Stimulated activated CD4-positive, alpha-beta T cell treated with anti-CD3 and anti-CD28 coated beads, TNF-alpha, amount 100 ng/mL, for 48 hours (primary cell): Measurements from ENCODE around the gene LYST.
"Not testable (repeated sequence)": the region's sequence is repeated elsewhere in the genome, so short reads cannot be mapped to it uniquely, and the experiment has no call there.

Experiments used
- DNase-seq, 3 donors: peaks; one replicate each; pipeline ENCODE4 v3.0.0-alpha.2; 2020; ENCODE audit warnings: low read depth in 3 of 3

Gene LYST

DNA sequence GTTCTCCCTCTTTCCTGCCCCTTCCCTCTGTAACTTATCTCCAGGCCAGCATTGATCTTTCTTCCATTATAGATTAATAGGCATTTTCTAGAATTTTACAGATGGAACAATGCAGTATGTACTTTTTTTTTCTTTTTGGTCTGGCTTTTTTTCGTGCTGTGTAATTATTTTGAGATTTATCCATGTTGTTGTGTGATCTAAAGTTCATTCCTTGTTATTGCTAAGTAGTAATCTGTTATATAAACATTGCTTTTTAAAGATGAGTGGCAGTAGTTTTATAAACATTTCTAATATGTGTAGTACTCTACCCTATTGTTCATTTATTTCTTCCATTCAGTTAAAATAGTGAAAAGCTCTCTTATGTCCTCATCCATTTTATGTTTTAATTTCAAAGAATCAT, 5.9 kb downstream of the LYST start:
- DNase-seq = no peak

DNA sequence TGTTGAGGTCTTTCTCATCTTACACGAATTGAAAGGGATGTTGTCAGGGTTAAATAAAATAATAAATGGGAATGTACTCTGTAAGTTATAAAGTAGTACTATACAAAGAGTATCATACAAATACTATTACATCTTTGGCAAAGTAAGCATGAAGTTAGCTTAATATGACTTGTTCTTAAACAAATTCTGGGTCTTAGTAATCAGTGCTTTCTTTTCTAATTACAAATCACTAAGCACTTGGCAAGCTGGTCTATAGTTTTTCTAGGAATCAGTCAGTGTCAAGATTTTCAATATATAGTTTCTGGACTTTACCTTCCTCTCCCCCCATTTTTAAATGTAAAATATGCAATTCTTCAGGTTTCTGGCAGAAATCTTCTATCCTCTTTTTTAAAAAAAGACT, 6.9 kb downstream of the LYST start:
- DNase-seq = no peak

DNA sequence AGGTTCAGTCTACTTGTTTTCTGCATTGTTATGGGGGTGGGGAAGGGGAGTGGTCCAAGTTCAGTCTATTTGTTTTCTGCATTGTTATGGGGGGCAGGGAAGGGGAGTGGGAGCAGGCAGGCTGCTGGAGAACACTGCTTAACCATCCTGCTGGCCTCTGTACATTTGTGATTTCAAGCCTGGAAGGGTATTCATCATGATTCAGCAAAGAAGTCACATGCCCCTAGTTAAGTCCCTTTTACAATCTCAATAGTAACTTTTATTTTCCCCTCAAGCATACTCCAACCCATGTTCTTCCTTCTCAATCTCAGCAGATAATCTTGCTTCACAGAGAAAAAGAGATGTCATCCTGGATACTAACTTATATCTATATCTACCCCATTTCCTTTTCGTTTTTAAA, 7.9 kb downstream of the LYST start:
- no peak for DNase-seq

- no peak for DNase-seq
Measured at GRCh38 chr1:235857756-235858155, 8.9 kb downstream of the LYST start.

- no peak for DNase-seq
Measured at GRCh38 chr1:235855811-235856429, 10.8 kb downstream of the LYST start.

GRCh38 chr1:235854347-235854746, 12.4 kb downstream of the LYST start:
- DNase-seq = no peak

- DNase-seq = no peak
Measured at GRCh38 chr1:235853653-235854052, 13.1 kb downstream of the LYST start.

- no peak for DNase-seq
Measured at GRCh38 chr1:235852887-235853286, 13.8 kb downstream of the LYST start.

DNA sequence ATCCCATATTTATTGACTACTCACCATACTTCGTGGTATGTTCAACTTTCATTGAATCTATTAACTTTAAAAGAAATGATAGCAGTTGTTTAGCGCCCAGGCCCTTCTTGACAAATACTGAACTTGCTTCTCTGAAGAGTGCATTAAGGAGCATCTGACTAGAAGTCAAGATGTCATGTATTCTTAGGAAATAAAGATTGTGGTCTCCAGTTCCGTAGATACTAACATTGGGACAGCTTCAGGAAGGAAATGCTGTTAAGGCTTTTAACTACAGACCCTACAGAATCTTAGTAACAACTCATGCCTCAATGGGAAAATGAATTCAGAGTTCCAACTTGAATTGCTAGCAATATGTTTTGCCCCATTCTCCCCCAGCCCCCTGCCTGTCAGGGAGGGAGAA, 14.8 kb downstream of the LYST start:
- DNase-seq = no peak

DNA sequence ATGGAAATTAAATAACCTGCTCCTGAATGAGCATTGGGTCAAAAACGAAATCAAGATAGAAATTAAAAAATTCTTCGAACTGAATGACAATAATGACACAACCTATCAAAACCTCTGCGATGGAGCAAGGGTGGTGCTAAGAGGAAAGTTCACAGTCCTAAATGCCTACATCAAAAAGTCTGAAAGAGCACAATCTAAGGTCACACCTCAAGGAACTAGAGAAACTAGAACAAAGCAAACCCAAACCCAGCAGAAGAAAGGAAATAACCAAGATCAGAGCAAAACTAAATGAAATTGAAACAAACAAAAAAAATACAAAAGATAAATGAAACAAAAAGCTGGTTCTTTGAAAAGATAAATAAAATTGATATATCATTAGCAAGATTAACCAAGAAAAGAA, 18.5 kb downstream of the LYST start:
- not testable (repeated sequence) for DNase-seq

GRCh38 chr1:235845656-235846107, 21.0 kb downstream of the LYST start:
- DNase-seq = not testable (repeated sequence)

- DNase-seq = no peak
Measured at GRCh38 chr1:235844776-235845175, 21.9 kb downstream of the LYST start.

GRCh38 chr1:235843461-235843961, 23.2 kb downstream of the LYST start:
- no peak for DNase-seq

GRCh38 chr1:235841938-235842545, 24.7 kb downstream of the LYST start:
- DNase-seq = no peak

- DNase-seq = no peak
Measured at GRCh38 chr1:235838021-235838420, 28.7 kb downstream of the LYST start.

DNA sequence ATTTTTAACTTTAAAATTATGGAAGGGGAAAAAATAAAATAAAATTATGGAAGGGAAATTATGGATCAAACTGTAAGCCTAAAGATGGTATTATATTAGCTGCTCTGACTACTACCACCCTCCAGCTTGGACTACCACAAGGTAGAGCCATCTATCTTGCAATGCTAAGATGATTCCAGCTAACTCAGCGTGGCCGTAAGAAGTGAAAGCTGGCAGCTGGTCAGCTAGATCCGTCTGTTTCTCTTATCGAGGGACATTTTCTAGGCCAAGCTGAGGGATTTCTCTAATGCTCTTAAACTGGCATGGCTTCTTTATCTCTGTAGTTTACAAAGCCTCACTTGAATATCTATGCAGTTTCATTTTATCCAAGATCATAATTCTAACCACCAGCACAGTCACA, 31.5 kb downstream of the LYST start:
- no peak for DNase-seq

GRCh38 chr1:235834620-235835019, 32.1 kb downstream of the LYST start:
- DNase-seq = no peak

GRCh38 chr1:235832011-235832410, 34.7 kb downstream of the LYST start:
- no peak for DNase-seq

- DNase-seq = peak in 2 of 3 donors; percentile 8 to 55
Measured at GRCh38 chr1:235831148-235831547, 35.6 kb downstream of the LYST start.

DNA sequence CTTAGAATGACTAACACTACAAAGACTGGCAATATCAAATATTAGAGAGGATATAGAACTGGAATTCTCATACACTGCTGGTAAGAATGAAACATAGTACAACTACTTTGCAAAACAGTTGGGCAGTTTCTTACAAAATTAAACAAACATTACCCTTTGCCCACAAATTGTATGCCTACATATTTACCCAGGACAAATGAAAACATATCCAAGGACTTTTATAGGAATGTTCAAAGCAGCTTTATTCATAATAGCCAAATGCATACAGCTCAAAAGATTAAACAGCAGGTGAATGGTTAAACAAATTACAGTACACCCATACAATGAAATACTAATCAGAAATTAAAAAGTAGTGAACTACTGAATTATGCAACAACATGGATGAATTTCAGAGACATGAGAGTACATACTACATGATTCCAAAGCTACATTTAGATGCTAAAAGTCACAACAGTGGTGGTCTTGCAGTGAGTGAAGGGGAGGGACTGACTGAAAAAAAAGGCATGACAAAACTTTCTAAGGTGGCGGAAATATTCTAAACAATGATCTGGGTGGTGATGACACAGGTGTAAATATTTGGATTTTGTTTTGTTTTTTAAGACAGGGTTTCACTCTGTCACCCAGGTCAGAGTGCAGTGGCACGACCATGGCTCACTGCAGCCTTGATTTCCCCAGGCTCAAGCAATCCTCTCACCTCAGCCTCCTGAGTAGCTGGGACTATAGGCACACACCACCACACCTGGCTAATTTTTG, 40.4 kb downstream of the LYST start:
- no peak for DNase-seq

DNA sequence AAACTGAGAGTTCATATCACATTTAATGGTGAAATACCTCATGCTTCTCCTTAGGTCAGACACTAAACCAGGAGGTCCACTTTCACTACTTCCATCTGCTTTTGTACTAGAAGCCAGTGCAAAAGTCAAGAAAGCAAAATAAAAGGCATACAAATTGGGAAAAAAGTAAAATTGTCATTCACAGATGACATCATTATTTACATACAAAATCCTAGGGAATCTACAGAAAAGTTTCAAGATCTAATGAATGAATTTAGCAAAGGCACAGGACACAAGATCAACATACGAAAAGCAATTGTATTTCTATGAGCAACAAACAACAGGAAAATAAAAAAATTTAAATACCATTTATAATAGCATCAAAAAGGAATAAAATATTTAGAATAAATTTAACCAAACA, 41.5 kb downstream of the LYST start:
- DNase-seq = no peak

DNA sequence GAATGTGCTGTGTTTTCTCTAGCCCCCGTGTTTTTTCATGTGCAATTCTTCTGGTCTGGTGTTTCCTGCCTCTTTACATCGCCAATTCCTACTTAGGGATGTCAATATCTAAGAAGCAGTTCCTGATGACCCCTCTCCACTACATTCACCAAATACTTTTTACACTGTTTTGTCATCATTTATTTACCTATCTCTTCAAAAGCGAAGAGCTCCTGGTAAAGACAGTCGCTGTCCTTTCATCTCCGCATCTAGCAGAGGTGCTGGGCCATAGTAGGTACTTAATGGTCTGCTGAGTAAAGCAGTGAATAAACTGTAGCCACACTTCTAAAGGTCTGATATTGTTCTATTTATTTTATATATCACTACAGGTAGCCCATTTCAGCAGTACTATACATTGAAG, 43.0 kb downstream of the LYST start:
- no peak for DNase-seq

- no peak for DNase-seq
Measured at GRCh38 chr1:235822685-235823084, 44.0 kb downstream of the LYST start.
